ENCODE measurements around the gene SLCO2A1.

DNA sequence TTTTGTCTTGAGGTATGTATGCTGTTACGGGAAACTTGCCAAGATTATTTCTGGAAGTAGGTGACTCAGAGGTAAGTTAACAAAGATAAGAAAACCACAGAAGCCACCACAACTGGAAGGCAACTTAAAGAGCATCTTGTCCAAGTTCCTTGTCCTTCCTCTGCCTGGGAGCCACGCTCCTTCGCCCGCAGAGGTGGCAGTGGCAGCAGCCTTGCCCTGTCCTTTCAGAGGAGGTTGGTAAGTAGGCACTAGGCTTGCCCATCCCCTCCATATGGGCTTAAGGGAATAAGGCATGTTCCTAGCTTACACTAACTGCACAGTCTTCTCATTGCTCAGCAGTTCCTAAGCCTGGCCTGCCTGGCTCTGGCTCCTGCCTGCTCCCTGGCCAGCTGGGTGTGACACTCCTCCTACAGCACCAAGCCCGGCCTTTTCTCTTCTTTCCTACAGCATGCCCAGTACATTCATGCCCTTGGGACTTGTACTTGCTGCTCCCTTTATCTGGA lies 86.0 kb downstream of the SLCO2A1 start:
- TF ChIP-seq CTCF (IDR thresholded peaks at IDR 0.05), result no peak
- TF ChIP-seq POLR2A (IDR thresholded peaks at IDR 0.05), result no peak
